Smooth muscle cell (in vitro differentiated cells): Measurements from ENCODE around the gene PRIM1. TPM values are rescaled to one million over a fixed set of nuclear protein-coding genes. Genes with fewer than 3 reads are reported as not detected.
A peak's percentile ranks its signal among the peaks of the same experiment; 100 is the strongest.

Source experiments
- DNase-seq: peaks from one replicate; lab custom pipeline; 2025; ENCODE audit not compliant: unreplicated experiment; lab: John Stamatoyannopoulos, UW
- H2AFZ ChIP-seq: fragments of 200-600 bp; sonication (generic); 2 replicates; pipeline ENCODE4 v1.6.0; 2016; ENCODE audit warnings: antibody characterized with exemption, low read depth, mild to moderate bottlenecking
- H3F3A ChIP-seq: fragments of 200-600 bp; sonication (generic); 2 replicates; pipeline ENCODE4 v1.6.0; 2017; ENCODE audit warnings: antibody characterized with exemption, low read depth
- H3K27ac ChIP-seq: fragments of 200-600 bp; sonication (generic); 2 replicates; pipeline ENCODE4 v1.5.1; 2016; ENCODE audit warnings: low read depth, mild to moderate bottlenecking
- H3K27me3 ChIP-seq: fragments of 200-600 bp; sonication (generic); 2 replicates; pipeline ENCODE4 v1.6.1; 2016; ENCODE audit warnings: low read depth, mild to moderate bottlenecking
- H3K36me3 ChIP-seq: fragments of 200-600 bp; sonication (generic); 2 replicates; pipeline ENCODE4 v1.5.1; 2016; ENCODE audit warnings: low read depth
- H3K4me1 ChIP-seq: fragments of 200-600 bp; sonication (generic); 2 replicates; pipeline ENCODE4 v1.5.1; 2016; ENCODE audit warnings: low read depth
- H3K4me2 ChIP-seq: fragments of 200-600 bp; sonication (generic); 2 replicates; pipeline ENCODE4 v1.6.0; 2016; ENCODE audit warnings: mild to moderate bottlenecking
- H3K4me3 ChIP-seq: fragments of 200-600 bp; sonication (generic); 2 replicates; pipeline ENCODE4 v1.5.1; 2016; ENCODE audit warnings: mild to moderate bottlenecking
- H3K79me2 ChIP-seq: fragments of 200-600 bp; sonication (generic); 2 replicates; pipeline ENCODE4 v1.6.0; 2016; ENCODE audit warnings: low read depth, mild to moderate bottlenecking
- H3K9ac ChIP-seq: fragments of 200-600 bp; sonication (generic); 2 replicates; pipeline ENCODE4 v1.6.0; 2016; ENCODE audit warnings: low read depth
- H3K9me3 ChIP-seq: fragments of 200-600 bp; sonication (generic); replicated peaks from 2 replicates; pipeline ENCODE4 v1.5.1; 2016; ENCODE audit warnings: low read depth
- H4K20me1 ChIP-seq: fragments of 200-600 bp; sonication (generic); 2 replicates; pipeline ENCODE4 v1.6.0; 2016; ENCODE audit warnings: low read depth
- WGBS: methylation state at CpG from one replicate; pipeline ENCODE4 v1.1.7; 2016; ENCODE audit warnings: low lambda C conversion rate; 5-methylcytosine and 5-hydroxymethylcytosine counted together
- polyA plus RNA-seq: library from polyadenylated mRNA; unstranded; fragments of >200 nt; fragmentation: Nextera tagmentation; extraction: Ambion mirVana; gene quantifications from 2 replicates; pipeline ENCODE4 v1.2.1, GENCODE V29; 2016
- total RNA-seq: library from RNA; depleted of rRNA; stranded (reverse); fragments of >200 nt; gene quantifications from 2 replicates; pipeline ENCODE4 v1.2.3, GENCODE V29; 2014
- TF ChIP-seq, protein P1 (sequence below): fragments of 200-600 bp; sonication (generic); IDR thresholded peaks from 2 replicates; pipeline ENCODE4 v1.5.1; 2017; ENCODE audit warnings: borderline replicate concordance, mild to moderate bottlenecking, antibody characterized with exemption; ENCODE audit not compliant: insufficient read depth, poor library complexity, severe bottlenecking

Gene PRIM1
- total and polyA plus RNA-seq, 2 experiments from 2014 or later: 7.0 to 12.7 TPM

DNA sequence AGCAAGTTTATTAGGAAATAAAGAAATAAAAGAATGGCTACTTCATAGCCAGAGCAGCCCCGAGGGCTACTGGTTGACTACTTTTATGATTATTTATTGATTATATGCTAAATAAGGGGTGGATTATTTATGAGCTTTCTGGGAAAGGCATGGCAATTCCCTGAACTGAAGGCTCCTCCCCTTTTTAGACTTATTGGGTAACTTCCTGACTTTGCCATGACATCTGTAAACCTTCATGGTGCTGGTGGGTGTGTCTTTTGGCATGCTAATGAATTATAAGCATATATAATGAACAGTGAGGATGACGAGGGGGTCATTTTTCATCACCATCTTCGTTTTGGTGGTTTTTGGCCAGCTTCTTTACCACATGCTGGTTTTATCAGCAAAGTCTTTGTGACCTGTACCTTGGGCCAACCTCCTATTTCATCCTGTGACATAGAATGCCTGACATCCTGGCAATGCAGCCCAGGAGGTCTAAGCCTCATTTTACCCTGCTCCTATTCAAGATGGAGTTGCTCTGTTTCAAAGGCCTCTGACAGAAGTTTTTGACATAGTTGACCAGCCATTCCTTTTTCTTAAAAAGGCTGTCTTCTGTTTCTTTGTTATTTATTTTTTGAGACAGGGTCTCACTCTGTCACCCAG, 53.0 kb downstream of the PRIM1 start:
- H3K79me2 ChIP-seq: no peaks in the 10 kb centered on the region
- no peaks in the 10 kb centered on the region for H3K9me3 ChIP-seq
- peaks cover 10% of the 10 kb centered on the region for H3F3A ChIP-seq
- no peak overlapping the region for H3K9ac ChIP-seq
- no peak for DNase-seq
- TF ChIP-seq, protein P1, sequence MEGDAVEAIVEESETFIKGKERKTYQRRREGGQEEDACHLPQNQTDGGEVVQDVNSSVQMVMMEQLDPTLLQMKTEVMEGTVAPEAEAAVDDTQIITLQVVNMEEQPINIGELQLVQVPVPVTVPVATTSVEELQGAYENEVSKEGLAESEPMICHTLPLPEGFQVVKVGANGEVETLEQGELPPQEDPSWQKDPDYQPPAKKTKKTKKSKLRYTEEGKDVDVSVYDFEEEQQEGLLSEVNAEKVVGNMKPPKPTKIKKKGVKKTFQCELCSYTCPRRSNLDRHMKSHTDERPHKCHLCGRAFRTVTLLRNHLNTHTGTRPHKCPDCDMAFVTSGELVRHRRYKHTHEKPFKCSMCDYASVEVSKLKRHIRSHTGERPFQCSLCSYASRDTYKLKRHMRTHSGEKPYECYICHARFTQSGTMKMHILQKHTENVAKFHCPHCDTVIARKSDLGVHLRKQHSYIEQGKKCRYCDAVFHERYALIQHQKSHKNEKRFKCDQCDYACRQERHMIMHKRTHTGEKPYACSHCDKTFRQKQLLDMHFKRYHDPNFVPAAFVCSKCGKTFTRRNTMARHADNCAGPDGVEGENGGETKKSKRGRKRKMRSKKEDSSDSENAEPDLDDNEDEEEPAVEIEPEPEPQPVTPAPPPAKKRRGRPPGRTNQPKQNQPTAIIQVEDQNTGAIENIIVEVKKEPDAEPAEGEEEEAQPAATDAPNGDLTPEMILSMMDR: no peak
- no peaks in the 10 kb centered on the region for H3K36me3 ChIP-seq
- no peaks in the 10 kb centered on the region for H3K27me3 ChIP-seq
- H3K27ac ChIP-seq: no peak overlapping the region
- no peak overlapping the region for H3K4me2 ChIP-seq
- no peak overlapping the region for H2AFZ ChIP-seq
- H3K4me3 ChIP-seq: no peak overlapping the region
- H3K4me1 ChIP-seq: peaks cover 5% of the 10 kb centered on the region
- H4K20me1 ChIP-seq: no peaks in the 10 kb centered on the region
- 92% methylated on average over 3 of the region's 3 CpGs for WGBS

DNA sequence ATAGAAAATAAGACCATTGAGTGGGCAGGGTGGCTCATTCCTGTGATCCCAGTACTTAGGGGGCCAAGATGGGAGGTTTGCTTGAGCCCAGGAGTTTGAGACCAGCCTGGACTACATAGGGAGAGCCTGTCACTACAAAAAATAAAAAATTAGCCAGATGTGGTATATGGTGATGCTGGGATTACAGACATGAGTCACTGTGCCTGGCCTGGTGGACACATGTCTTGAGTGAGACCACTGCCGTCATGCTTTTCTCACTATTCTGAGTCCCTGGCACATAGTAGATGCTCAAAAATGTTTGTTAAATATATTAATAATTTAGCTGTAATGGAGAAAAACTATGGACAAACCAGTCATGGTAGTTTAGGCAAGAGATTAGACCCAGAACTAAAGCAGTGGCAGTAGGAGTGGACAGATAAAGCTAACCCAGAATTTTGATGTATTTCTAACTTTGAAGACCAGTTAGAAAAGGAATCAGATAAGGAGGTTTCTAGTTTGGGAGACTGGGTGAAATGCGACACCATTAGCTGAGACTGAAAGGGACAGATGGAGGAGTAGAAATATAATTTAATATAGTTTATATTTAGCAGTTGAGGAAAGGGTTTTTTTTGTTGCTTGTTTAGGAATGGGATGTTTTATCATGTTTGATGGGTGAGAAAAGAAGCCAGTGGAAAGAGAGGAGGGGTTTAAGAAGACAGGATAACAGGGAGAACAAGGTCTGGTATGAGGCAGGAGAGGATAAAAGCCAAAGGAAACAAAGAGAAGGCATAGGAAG, 56.6 kb downstream of the PRIM1 start:
- 39% methylated on average over 2 of the region's 2 CpGs for WGBS
- H3F3A ChIP-seq: peaks cover 10% of the 10 kb centered on the region
- no peaks in the 10 kb centered on the region for H3K9me3 ChIP-seq
- peak overlapping the region; percentile 49 for H2AFZ ChIP-seq
- no peaks in the 10 kb centered on the region for H3K79me2 ChIP-seq
- no peak overlapping the region for H3K4me3 ChIP-seq
- TF ChIP-seq, protein P1: no peak
- peaks cover 5% of the 10 kb centered on the region for H3K4me1 ChIP-seq
- peak overlapping the region; percentile 77 for H3K27ac ChIP-seq
- H4K20me1 ChIP-seq: no peaks in the 10 kb centered on the region
- DNase-seq: no peak
- H3K36me3 ChIP-seq: no peaks in the 10 kb centered on the region
- peak overlapping the region; percentile 40 for H3K4me2 ChIP-seq
- H3K9ac ChIP-seq: no peak overlapping the region
- H3K27me3 ChIP-seq: no peaks in the 10 kb centered on the region

DNA sequence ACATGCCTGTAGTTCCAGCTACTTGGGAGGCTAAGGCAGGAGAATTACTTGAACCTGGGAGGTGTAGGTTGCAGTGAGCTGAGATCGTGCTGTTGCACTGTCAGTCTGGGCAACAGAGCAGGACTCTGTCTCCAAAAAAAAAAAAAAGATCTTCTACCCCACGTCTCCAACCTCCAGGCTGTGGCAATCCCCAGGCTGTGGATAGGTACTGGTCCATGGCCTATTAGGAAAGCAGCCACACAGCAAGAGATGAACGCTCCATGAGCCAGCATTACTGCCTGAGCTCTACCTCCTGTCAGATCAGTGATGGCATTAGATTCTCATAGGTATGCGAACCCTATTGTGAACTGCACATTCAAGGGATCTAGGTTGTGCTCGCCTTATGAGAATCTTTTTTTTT, 58.0 kb downstream of the PRIM1 start:
- Histone ChIP-seq H3F3A (peaks cover 12% of the 10 kb centered on the region), H3K9me3 (no peaks in the 10 kb centered on the region), H3K4me3 (no peak overlapping the region), H3K36me3 (no peaks in the 10 kb centered on the region), H2AFZ (no peak overlapping the region), H4K20me1 (no peaks in the 10 kb centered on the region), H3K27me3 (no peaks in the 10 kb centered on the region), H3K9ac (no peak overlapping the region), H3K4me2 (no peak overlapping the region), H3K4me1 (peaks cover 5% of the 10 kb centered on the region), H3K79me2 (no peaks in the 10 kb centered on the region), H3K27ac (no peak overlapping the region)
- TF ChIP-seq, protein P1: no peak
- DNase-seq: no peak
- 89% methylated on average over 5 of the region's 5 CpGs for WGBS

DNA sequence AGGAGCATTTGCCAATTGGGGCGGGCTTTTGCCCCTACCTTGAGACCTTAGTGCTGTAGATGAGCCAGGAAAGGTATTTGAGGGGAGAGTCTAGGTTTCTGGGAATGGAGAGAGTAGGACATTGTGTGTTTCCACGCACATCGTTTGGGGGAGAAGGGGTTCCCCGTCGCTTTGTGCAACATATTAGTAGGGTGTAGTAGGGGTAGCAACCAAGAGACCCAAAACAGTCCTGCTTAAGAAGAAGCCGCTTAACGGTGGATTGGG, 63.3 kb downstream of the PRIM1 start:
- Histone ChIP-seq H3K36me3 (no peaks in the 10 kb centered on the region), H3F3A (peaks cover 9% of the 10 kb centered on the region), H3K27ac (peak overlapping the region; percentile 99), H3K9ac (peak overlapping the region; percentile 75), H3K27me3 (no peaks in the 10 kb centered on the region), H3K4me2 (peak overlapping the region; percentile 92), H3K4me3 (peak overlapping the region; percentile 92), H2AFZ (peak overlapping the region; percentile 72), H3K79me2 (peaks cover 40% of the 10 kb centered on the region), H3K4me1 (peaks cover 16% of the 10 kb centered on the region), H4K20me1 (peaks cover 37% of the 10 kb centered on the region), H3K9me3 (no peaks in the 10 kb centered on the region)
- DNase-seq: no peak
- TF ChIP-seq, protein P1: no peak
- WGBS: 2% methylated on average over 7 of the region's 7 CpGs
